ENCODE measurements around the gene FILIP1L. TPM values are rescaled to one million over a fixed set of nuclear protein-coding genes. Genes with fewer than 3 reads are reported as not detected.

FILIP1L gene
- total and polyA plus RNA-seq, 2 of the 13 experiments (the other 11 are each of a cell fraction or from before 2014, with no cell fraction given): 8.1 to 187 TPM

GRCh38 chr3:100102757-100103156 is 11.5 kb downstream of the FILIP1L start:
- no peak for DNase-seq (ENCODE audit: low spot score)
- ATAC-seq: no peak
- H3K4me1 ChIP-seq (ENCODE audit: insufficient read depth, low read length): peaks cover 86% of the 10 kb centered on the region
- TF ChIP-seq DMAP1 (CRISPR knock-in tag; IDR thresholded peaks at IDR 0.05) (no peak), NFRKB (IDR thresholded peaks at IDR 0.05) (no peak), FOXA1 (IDR thresholded peaks at IDR 0.05) (no peak), FOXA1 (CRISPR knock-in tag; IDR thresholded peaks at IDR 0.05) (no peak), ZNF484 (CRISPR knock-in tag; IDR thresholded peaks at IDR 0.05; ENCODE audit: borderline replicate concordance, low read depth) (no peak), ATF7 (IDR thresholded peaks at IDR 0.05) (no peak), ATF7 (CRISPR knock-in tag; IDR thresholded peaks at IDR 0.05) (no peak), HNRNPH1 (optimal IDR thresholded peaks at IDR 0.05; ENCODE audit: low read depth, low read length) (no peak), NR3C1 (CRISPR knock-in tag; IDR thresholded peaks at IDR 0.05) (no peak), CBX1 (IDR thresholded peaks at IDR 0.05; ENCODE audit: low read depth) (no peak), CREBL2 (CRISPR knock-in tag; IDR thresholded peaks at IDR 0.05; ENCODE audit: borderline replicate concordance) (no peak), SYNCRIP (IDR thresholded peaks at IDR 0.05; ENCODE audit: insufficient read depth, low read depth, low read length) (no peak), ZNF333 (CRISPR knock-in tag; IDR thresholded peaks at IDR 0.05; ENCODE audit: borderline replicate concordance) (no peak), SMARCE1 (IDR thresholded peaks at IDR 0.05; ENCODE audit: borderline replicate concordance) (no peak), ESRRA (CRISPR knock-in tag; IDR thresholded peaks at IDR 0.05; ENCODE audit: low read depth) (no peak)
- no peak overlapping the region for H3K27ac ChIP-seq (ENCODE audit: extremely low read length, insufficient read depth, low read length)
- no peaks in the 10 kb centered on the region for H3K27me3 ChIP-seq (ENCODE audit: control insufficient read depth in 1 of 2, insufficient read depth in 2 of 2, low read length in 2 of 2)
- 100% methylated on average over 1 of the region's 1 CpG for WGBS (ENCODE audit: low lambda C conversion rate)
- H3K4me2 ChIP-seq (ENCODE audit: low read depth, low read length): no peak overlapping the region
- no peaks in the 10 kb centered on the region for H4K20me1 ChIP-seq (ENCODE audit: insufficient read depth, low read length)
- no peaks in the 10 kb centered on the region for H3K79me2 ChIP-seq (ENCODE audit: insufficient read depth, low read length)
- CTCF ChIA-PET (ENCODE audit: low intra/inter-chr PET ratio, low total read pairs): no interaction called here
- POLR2A ChIA-PET: no interaction called here
- no peak overlapping the region for H3K4me3 ChIP-seq (replicated peaks in 1 of 3; ENCODE audit: insufficient read depth in 1 of 3, low read depth in 2 of 3, low read length in 3 of 3)
- no peaks in the 10 kb centered on the region for H3K36me3 ChIP-seq (replicated peaks in 1 of 2; ENCODE audit: control insufficient read depth in 1 of 2, insufficient read depth in 2 of 2, low read length in 2 of 2)
- no peak for FAIRE-seq
- in situ Hi-C loops (cut with HindIII; ENCODE audit: extremely low pct_ligation_motif_present, low pct_unique_long_range_greater_than_20kb): no loop called here
- H3K9ac ChIP-seq (ENCODE audit: insufficient read depth, low read depth, low read length): no peak overlapping the region
- intact Hi-C loops (cut with micrococcal nuclease; ENCODE audit: unreplicated experiment): no loop called here
- no peaks in the 10 kb centered on the region for H3K9me3 ChIP-seq (ENCODE audit: low read length)
- BruUV-seq (replicated peaks): no TSS peak
- no peak overlapping the region for H2AFZ ChIP-seq (ENCODE audit: low read length)

Data from HepG2 (cell line).